ENCODE results near the gene CREG2. TPM values are rescaled to one million over a fixed set of nuclear protein-coding genes. Genes with fewer than 3 reads are reported as not detected.

The CREG2 gene
- total RNA-seq, 4 donors from 2014 or later, result not detected

DNA sequence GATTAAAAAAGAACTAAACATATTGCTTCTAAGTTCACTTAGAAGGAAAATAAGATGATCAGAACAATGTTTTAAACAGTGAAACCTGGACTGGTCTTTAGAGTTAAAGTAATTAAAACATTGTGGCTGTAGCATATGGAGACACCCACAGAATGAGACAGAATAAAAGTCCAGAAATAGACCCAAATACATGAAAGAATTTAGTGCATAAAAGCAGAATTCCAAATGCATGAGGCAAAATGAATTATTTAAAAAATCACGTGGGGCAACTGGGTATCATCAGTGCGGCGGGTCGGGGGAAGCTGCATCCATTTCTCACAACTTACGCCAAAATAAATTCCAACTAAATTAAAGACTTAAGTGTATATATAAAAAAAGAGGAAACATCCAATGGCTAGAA lies 90.9 kb downstream of the CREG2 start:
- Histone ChIP-seq H3K27ac (no peak overlapping the region), H3K9me3 (no peaks in the 10 kb centered on the region), H3K4me3 (no peak overlapping the region), H3K36me3 (peaks cover 0 to 18% of the 10 kb centered on the region in 2 donors), H3K4me1 (peaks cover 37 to 39% of the 10 kb centered on the region in 2 donors), H3K27me3 (no peaks in the 10 kb centered on the region)
- ATAC-seq (no peak), DNase-seq (no peak)
- in situ Hi-C loops (cut with MboI; ENCODE audit: low sequenced_read_pairs in 4 of 4), result no loop called here
- TF ChIP-seq, protein P1, sequence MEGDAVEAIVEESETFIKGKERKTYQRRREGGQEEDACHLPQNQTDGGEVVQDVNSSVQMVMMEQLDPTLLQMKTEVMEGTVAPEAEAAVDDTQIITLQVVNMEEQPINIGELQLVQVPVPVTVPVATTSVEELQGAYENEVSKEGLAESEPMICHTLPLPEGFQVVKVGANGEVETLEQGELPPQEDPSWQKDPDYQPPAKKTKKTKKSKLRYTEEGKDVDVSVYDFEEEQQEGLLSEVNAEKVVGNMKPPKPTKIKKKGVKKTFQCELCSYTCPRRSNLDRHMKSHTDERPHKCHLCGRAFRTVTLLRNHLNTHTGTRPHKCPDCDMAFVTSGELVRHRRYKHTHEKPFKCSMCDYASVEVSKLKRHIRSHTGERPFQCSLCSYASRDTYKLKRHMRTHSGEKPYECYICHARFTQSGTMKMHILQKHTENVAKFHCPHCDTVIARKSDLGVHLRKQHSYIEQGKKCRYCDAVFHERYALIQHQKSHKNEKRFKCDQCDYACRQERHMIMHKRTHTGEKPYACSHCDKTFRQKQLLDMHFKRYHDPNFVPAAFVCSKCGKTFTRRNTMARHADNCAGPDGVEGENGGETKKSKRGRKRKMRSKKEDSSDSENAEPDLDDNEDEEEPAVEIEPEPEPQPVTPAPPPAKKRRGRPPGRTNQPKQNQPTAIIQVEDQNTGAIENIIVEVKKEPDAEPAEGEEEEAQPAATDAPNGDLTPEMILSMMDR (IDR thresholded peaks at IDR 0.05 in 4 of 5, conservative IDR thresholded peaks at IDR 0.05 in 1 of 5), result no peak
- no peak for TF ChIP-seq POLR2A (IDR thresholded peaks at IDR 0.05)
- intact Hi-C loops (cut with DNase I; ENCODE audit: low total_unique reads), result no loop called here

DNA sequence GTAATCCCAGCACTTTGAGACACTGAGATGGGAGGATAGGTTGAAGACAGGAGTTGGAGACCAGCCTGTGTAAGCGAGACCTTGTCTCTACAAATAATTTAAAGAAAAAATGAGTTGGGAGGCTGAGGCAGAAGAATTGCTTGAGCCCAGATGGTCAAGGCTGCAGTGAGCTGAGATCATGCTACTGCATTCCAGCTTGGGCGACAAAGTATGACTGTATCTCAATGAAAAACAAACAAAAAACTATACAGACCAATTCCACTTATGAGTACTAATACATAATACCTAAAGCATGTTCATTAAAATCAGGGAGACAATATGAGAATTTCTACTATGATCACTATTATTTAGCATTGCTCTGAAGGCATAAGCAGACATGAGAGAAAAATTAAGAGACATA lies 91.4 kb downstream of the CREG2 start:
- H3K36me3 ChIP-seq, result peaks cover 0 to 18% of the 10 kb centered on the region in 2 donors
- H3K9me3 ChIP-seq, result no peaks in the 10 kb centered on the region
- no peak for DNase-seq
- H3K4me3 ChIP-seq, result no peak overlapping the region
- TF ChIP-seq, protein P1 (IDR thresholded peaks at IDR 0.05 in 4 of 5, conservative IDR thresholded peaks at IDR 0.05 in 1 of 5), result no peak
- no peak for TF ChIP-seq POLR2A (IDR thresholded peaks at IDR 0.05)
- no peaks in the 10 kb centered on the region for H3K27me3 ChIP-seq
- intact Hi-C loops (cut with DNase I; ENCODE audit: low total_unique reads) (no loop called here), in situ Hi-C loops (cut with MboI; ENCODE audit: low sequenced_read_pairs in 4 of 4) (no loop called here)
- no peak overlapping the region for H3K27ac ChIP-seq
- ATAC-seq, result no peak
- peaks cover 33 to 35% of the 10 kb centered on the region in 2 donors for H3K4me1 ChIP-seq

Small RNA genes lying within 50 kb of the gene (microRNA-seq; reads per million reads assigned to microRNA genes)
- 0.85 to 4.7 reads per million in 2 donors for gene MIR5696 (ENCODE audit: borderline replicate concordance in 2 of 2)

Other genes starting within 250 kb of the CREG2 start
- gene TBC1D8, start 236.1 kb downstream of the CREG2 start, total RNA-seq, result 100 to 1,000 TPM; 103 to 298 (median 201) TPM
- 10 to 100 TPM; 31.2 to 42.0 (median 35.5) TPM for gene CNOT11, start 134.6 kb downstream of the CREG2 start, total RNA-seq
- 10 to 100 TPM; 14.7 to 27.7 (median 18.5) TPM for gene RNF149, start 78.8 kb downstream of the CREG2 start, total RNA-seq
- under 1 TPM in 1 of 4 donors, not detected in 3; 0.27 TPM for gene RFX8, start 87.6 kb upstream of the CREG2 start, total RNA-seq

Data from gastrocnemius medialis (tissue), 4 donors.